Measurements from ENCODE around the gene CCDC117. TPM values are rescaled to one million over a fixed set of nuclear protein-coding genes. Genes with fewer than 3 reads are reported as not detected.

The CCDC117 gene
- total and polyA plus RNA-seq, 7 experiments from 2014 or later = 8.7 to 33.5 (median 19.7) TPM

DNA sequence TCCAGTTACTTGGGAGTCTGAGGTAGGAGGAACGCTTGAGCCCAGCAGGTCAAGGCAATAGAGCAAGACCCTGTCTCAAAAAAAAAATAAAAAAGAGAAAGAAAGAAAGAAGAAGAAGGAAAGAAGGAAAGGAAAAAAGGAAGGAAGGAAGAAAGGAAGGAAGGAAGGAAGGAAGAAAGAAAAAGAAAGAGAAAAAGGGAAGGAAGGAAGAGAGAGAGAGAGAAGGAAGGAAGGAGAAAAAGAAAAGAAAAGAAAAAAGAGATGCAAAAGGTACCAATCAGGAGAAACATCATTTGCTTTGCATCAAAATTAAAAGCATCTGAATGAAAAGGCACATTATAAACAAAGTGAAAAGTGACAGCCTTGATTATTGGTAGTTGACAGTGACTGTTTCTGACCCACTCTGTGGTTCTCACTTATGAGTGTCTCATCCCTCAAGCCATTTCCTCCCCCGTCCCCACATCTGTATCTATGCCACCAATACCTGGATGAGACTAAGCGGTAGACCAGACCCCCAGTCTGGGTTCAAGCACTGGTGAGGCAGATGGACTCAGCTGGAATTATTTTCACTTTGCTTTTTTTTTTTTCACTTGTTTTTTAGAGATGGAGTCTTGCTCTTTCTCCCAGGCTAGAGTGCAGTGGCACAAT lies 60.9 kb downstream of the CCDC117 start:
- Histone ChIP-seq H3K4me1 (ENCODE audit: control insufficient read depth in 2 of 2, insufficient read depth in 2 of 2, low read length in 2 of 2) (peaks cover 6 to 7% of the 10 kb centered on the region in 2 donors), H3K36me3 (ENCODE audit: control insufficient read depth in 2 of 3, insufficient read depth in 3 of 3, low read length in 3 of 3) (no peaks in the 10 kb centered on the region), H3K27me3 (ENCODE audit: control insufficient read depth in 2 of 2, insufficient read depth in 2 of 2, low read length in 2 of 2) (no peaks in the 10 kb centered on the region), H3K4me3 (ENCODE audit: low read length) (no peak overlapping the region), H3K9me3 (ENCODE audit: control insufficient read depth in 2 of 3, low read length in 3 of 3) (no peaks in the 10 kb centered on the region), H3K27ac (ENCODE audit: low read depth, low read length) (no peak overlapping the region)
- ChIA-PET CTCF (interaction anchor here (1.2 kb wide), 1 partner anchor 237 kb away, joined by 3 read pairs; no protein-coding TSS in a partner anchor), POLR2A (no interaction called here)
- H3K27ac Mint-ChIP-seq = no peak overlapping the region
- H3K27me3 Mint-ChIP-seq = no peaks in the 10 kb centered on the region
- intact Hi-C loops (cut with micrococcal nuclease) = no loop called here
- H3K9me3 Mint-ChIP-seq = no peaks in the 10 kb centered on the region
- H3K36me3 Mint-ChIP-seq = peaks cover 0 to 19% (median 10%) of the 10 kb centered on the region in 5 donors
- H3K4me3 Mint-ChIP-seq = no peak overlapping the region
- H3K4me1 Mint-ChIP-seq = peaks cover 8 to 26% (median 12%) of the 10 kb centered on the region in 7 donors
- ATAC-seq (no peak), DNase-seq (no peak)

DNA sequence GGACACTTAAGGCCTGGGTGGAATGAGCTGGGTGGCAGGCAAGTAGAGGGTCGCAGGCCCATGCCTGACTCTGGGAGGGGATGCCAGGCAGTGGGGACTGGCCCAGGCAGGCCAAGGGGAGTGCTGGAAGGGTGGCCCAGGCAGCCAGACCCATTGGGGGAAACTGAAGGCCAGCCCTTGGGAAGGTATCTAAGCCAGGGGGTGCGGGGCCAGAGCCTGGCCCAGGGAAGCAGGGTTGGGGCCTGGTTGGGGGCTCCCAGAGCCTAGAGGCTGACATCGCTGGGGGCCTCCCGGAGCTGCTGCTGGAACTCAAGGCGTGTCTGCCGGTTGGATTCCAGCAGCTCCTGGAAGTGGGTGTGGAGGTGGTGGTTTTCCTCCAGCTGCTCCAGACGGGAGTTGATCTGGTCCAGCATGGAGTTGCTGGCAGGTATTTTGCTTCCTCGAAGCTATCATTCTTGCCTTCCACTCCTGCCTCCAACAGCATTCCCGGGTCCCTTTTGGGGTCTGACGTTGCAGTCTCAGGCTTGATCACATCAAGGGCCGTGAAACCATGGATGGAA lies 63.2 kb downstream of the CCDC117 start:
- H3K4me1 Mint-ChIP-seq = peaks cover 0 to 14% (median 5%) of the 10 kb centered on the region in 7 donors
- H3K9me3 Mint-ChIP-seq = no peaks in the 10 kb centered on the region
- intact Hi-C loops (cut with micrococcal nuclease) = no loop called here
- no peak overlapping the region for H3K4me3 Mint-ChIP-seq
- Histone ChIP-seq H3K9me3 (ENCODE audit: control insufficient read depth in 2 of 3, low read length in 3 of 3) (no peaks in the 10 kb centered on the region), H3K27ac (ENCODE audit: low read depth, low read length) (no peak overlapping the region), H3K27me3 (ENCODE audit: control insufficient read depth in 2 of 2, insufficient read depth in 2 of 2, low read length in 2 of 2) (no peaks in the 10 kb centered on the region), H3K4me1 (ENCODE audit: control insufficient read depth in 2 of 2, insufficient read depth in 2 of 2, low read length in 2 of 2) (no peaks in the 10 kb centered on the region), H3K4me3 (ENCODE audit: low read length) (no peak overlapping the region), H3K36me3 (ENCODE audit: control insufficient read depth in 2 of 3, insufficient read depth in 3 of 3, low read length in 3 of 3) (no peaks in the 10 kb centered on the region)
- DNase-seq (no peak), ATAC-seq (no peak)
- POLR2A ChIA-PET = no interaction called here
- H3K27ac Mint-ChIP-seq = no peak overlapping the region
- CTCF ChIA-PET = interaction anchor here (0.7 kb wide), 1 partner anchor 409 kb away, joined by 3 read pairs; no protein-coding TSS in a partner anchor
- H3K36me3 Mint-ChIP-seq = peaks cover 0 to 18% (median 10%) of the 10 kb centered on the region in 5 donors
- no peaks in the 10 kb centered on the region for H3K27me3 Mint-ChIP-seq

GRCh38 chr22:28837640-28838039 lies 65.1 kb downstream of the CCDC117 start:
- Histone ChIP-seq H3K4me3 (ENCODE audit: low read length) (no peak overlapping the region), H3K27ac (ENCODE audit: low read depth, low read length) (no peak overlapping the region), H3K27me3 (ENCODE audit: control insufficient read depth in 2 of 2, insufficient read depth in 2 of 2, low read length in 2 of 2) (no peaks in the 10 kb centered on the region), H3K36me3 (ENCODE audit: control insufficient read depth in 2 of 3, insufficient read depth in 3 of 3, low read length in 3 of 3) (no peaks in the 10 kb centered on the region), H3K4me1 (ENCODE audit: control insufficient read depth in 2 of 2, insufficient read depth in 2 of 2, low read length in 2 of 2) (no peaks in the 10 kb centered on the region), H3K9me3 (ENCODE audit: control insufficient read depth in 2 of 3, low read length in 3 of 3) (no peaks in the 10 kb centered on the region)
- Mint-ChIP-seq H3K4me3 (no peak overlapping the region), H3K36me3 (peaks cover 0 to 12% (median 6%) of the 10 kb centered on the region in 5 donors), H3K27ac (no peak overlapping the region), H3K27me3 (no peaks in the 10 kb centered on the region), H3K4me1 (peaks cover 0 to 8% (median 0%) of the 10 kb centered on the region in 7 donors), H3K9me3 (no peaks in the 10 kb centered on the region)
- POLR2A ChIA-PET = no interaction called here
- ATAC-seq (no peak), DNase-seq (no peak)
- intact Hi-C loops (cut with micrococcal nuclease) = no loop called here
- CTCF ChIA-PET = interaction anchor here (1.1 kb wide), 1 partner anchor 48 kb away, joined by 3 read pairs; no protein-coding TSS in a partner anchor

Other genes with a start within 250 kb of the CCDC117 start
- 1 to 10 TPM; 2.4 to 8.3 (median 5.1) TPM for gene TTC28, start 92.9 kb upstream of the CCDC117 start, total RNA-seq
- 1 to 10 TPM in 1 of 2 donors, under 1 TPM in 1; 0.50 to 2.1 TPM for gene TTC28, start 92.9 kb upstream of the CCDC117 start, polyA plus RNA-seq
- gene CHEK2, start 30.9 kb upstream of the CCDC117 start, total RNA-seq = 10 to 100 TPM in 3 of 5 experiments, 1 to 10 TPM in 2; 8.4 to 36.7 (median 10.6) TPM
- 10 to 100 TPM in 1 of 2 donors, 1 to 10 TPM in 1; 7.0 to 11.5 TPM for gene CHEK2, start 30.9 kb upstream of the CCDC117 start, polyA plus RNA-seq
- 10 to 100 TPM in 1 of 5 experiments, 1 to 10 TPM in 4; 8.2 to 10.9 (median 9.0) TPM for gene HSCB, start 30.7 kb upstream of the CCDC117 start, total RNA-seq
- 1 to 10 TPM; 6.7 to 8.7 TPM for gene HSCB, start 30.7 kb upstream of the CCDC117 start, polyA plus RNA-seq
- 100 to 1,000 TPM; 120 to 293 (median 144) TPM for gene XBP1, start 27.9 kb downstream of the CCDC117 start, total RNA-seq
- 100 to 1,000 TPM; 250 to 417 TPM for gene XBP1, start 27.9 kb downstream of the CCDC117 start, polyA plus RNA-seq
- under 1 TPM; 0.59 to 0.98 (median 0.70) TPM for gene ZNRF3, start 110.9 kb downstream of the CCDC117 start, total RNA-seq
- gene ZNRF3, start 110.9 kb downstream of the CCDC117 start, polyA plus RNA-seq = under 1 TPM; 0.22 to 0.62 TPM